ENCODE results near the gene MRPL11.

- TF ChIP-seq CTCF (IDR thresholded peaks at IDR 0.05): peak; percentile 70 to 97 (median 89)
- TF ChIP-seq POLR2A (IDR thresholded peaks at IDR 0.05): no peak
- no peak for TF ChIP-seq EP300 (IDR thresholded peaks at IDR 0.05)
These were observed 52.2 kb downstream of the MRPL11 start for GRCh38 chr11:66386171-66387069.
